HepG2 (cell line): ENCODE data around the gene HS3ST3A1.

Experiments used
- HNRNPK ChIP-seq: fragments of 200-400 bp; formaldehyde crosslinking; IDR thresholded peaks from 2 replicates; pipeline ENCODE4 v1.6.1; 2018; ENCODE audit warnings: low read length, low read depth, moderate library complexity, mild to moderate bottlenecking; ENCODE audit not compliant: poor library complexity, severe bottlenecking
- PHB2 ChIP-seq: fragments of 450-650 bp; IDR thresholded peaks from 2 replicates; pipeline ENCODE4 v1.6.1; 2018; ENCODE audit not compliant: partially characterized antibody
- PHF20 ChIP-seq: sonication (generic); formaldehyde crosslinking; IDR thresholded peaks from 2 replicates; pipeline ENCODE4 v1.5.0; 2020; ENCODE audit warnings: mild to moderate bottlenecking, missing genetic modification reagents
- ZBTB8A ChIP-seq: sonication (generic); formaldehyde crosslinking; IDR thresholded peaks from 2 replicates; pipeline ENCODE4 v1.4.0; 2020; ENCODE audit warnings: mild to moderate bottlenecking, low read depth, missing genetic modification reagents, borderline replicate concordance
- TF ChIP-seq, protein P1 (sequence below): sonication (generic); formaldehyde crosslinking; IDR thresholded peaks from 2 replicates; pipeline ENCODE4 v1.4.0; 2020; ENCODE audit warnings: missing genetic modification reagents

- TF ChIP-seq, protein P1, sequence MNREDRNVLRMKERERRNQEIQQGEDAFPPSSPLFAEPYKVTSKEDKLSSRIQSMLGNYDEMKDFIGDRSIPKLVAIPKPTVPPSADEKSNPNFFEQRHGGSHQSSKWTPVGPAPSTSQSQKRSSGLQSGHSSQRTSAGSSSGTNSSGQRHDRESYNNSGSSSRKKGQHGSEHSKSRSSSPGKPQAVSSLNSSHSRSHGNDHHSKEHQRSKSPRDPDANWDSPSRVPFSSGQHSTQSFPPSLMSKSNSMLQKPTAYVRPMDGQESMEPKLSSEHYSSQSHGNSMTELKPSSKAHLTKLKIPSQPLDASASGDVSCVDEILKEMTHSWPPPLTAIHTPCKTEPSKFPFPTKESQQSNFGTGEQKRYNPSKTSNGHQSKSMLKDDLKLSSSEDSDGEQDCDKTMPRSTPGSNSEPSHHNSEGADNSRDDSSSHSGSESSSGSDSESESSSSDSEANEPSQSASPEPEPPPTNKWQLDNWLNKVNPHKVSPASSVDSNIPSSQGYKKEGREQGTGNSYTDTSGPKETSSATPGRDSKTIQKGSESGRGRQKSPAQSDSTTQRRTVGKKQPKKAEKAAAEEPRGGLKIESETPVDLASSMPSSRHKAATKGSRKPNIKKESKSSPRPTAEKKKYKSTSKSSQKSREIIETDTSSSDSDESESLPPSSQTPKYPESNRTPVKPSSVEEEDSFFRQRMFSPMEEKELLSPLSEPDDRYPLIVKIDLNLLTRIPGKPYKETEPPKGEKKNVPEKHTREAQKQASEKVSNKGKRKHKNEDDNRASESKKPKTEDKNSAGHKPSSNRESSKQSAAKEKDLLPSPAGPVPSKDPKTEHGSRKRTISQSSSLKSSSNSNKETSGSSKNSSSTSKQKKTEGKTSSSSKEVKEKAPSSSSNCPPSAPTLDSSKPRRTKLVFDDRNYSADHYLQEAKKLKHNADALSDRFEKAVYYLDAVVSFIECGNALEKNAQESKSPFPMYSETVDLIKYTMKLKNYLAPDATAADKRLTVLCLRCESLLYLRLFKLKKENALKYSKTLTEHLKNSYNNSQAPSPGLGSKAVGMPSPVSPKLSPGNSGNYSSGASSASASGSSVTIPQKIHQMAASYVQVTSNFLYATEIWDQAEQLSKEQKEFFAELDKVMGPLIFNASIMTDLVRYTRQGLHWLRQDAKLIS (CRISPR knock-in tag): no peak
- TF ChIP-seq ZBTB8A (CRISPR knock-in tag): no peak
- TF ChIP-seq HNRNPK: no peak
- no peak for TF ChIP-seq PHF20 (CRISPR knock-in tag)
- no peak for TF ChIP-seq PHB2
Measured at GRCh38 chr17:13589658-13590057, 12.1 kb downstream of the HS3ST3A1 start.
